NCI-H748 (cell line): ENCODE data around the gene H3-3A.
A peak's percentile ranks its signal among the peaks of the same experiment; 100 is the strongest.

Source experiments
- DNase-seq: peaks from one replicate; lab custom pipeline; 2025; ENCODE audit not compliant: unreplicated experiment; lab: John Stamatoyannopoulos, UW

The H3-3A gene

DNA sequence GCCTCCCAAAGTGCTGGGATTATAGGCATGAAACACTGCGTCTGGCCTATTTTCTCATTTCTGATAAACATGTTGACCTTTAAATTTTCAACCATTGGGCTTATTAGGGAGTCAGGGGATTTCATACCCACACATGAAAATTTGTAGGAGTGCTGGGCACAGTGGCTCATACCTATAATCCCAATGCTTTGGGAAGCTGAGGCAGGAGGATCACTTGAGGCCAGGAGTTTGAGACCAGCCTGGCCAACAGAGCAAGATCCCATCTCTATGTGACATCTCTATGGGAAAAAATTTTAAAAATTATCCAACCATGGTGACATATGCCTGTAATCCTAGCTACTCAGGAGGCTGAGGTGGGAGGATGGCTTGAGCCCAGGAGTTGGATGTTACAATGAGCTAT, 10.5 kb upstream of the H3-3A start:
- DNase-seq, result no peak

DNA sequence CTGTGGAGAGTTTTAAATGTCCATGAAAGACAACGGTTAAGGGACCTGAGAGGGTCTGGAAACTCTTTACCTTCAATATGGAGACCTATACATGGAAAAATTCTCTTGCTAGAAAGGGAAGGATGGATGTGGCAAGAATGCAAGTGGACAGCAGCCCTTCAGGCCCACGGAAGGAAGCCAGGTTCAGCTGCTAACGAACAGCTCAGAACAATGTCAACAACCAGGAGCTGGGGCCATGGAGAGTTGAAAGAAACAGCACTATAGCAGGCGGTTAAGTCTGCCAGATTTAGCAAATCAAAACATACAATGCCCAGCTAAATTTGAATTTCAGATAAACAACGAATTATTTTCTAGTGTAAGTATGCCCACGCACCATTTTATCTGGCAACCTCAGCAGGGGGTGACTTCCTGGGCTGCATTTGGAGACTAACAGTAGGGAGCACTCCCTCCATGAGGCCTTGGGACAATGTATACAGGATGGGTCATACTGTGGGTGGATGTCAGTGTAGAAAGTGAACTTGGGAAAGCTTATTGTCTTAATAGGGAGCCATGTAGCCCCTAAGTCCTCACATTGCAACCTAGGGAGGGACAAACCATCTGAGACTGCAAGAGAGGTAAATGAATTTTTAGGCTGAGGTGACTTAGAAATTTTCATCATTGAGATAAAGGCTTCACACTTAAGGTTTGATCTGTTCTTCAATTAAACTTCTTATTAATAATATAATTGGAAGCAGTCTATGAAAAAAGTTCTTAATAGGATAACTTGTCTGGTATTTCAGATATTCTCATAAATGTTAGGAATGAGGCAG, 7.8 kb upstream of the H3-3A start:
- no peak for DNase-seq

DNA sequence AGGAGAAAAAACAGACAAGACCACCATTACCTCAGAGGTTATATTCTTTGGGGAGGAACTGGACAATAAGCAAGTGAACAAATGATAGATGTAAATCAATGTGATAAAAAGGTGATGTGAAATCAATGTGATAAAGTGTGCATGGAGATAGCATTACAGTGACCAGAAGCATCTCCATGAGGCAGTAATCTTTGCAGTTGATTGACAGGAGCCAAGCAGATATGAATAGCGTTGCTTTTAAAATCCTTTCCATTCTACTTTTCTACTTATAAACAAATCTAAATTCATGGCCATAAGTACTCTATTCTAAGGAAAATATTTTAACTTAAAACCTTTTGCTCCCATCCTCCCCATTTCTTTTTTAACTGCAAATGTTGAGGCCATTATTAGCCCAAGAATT, 2.8 kb upstream of the H3-3A start:
- DNase-seq, result no peak

DNA sequence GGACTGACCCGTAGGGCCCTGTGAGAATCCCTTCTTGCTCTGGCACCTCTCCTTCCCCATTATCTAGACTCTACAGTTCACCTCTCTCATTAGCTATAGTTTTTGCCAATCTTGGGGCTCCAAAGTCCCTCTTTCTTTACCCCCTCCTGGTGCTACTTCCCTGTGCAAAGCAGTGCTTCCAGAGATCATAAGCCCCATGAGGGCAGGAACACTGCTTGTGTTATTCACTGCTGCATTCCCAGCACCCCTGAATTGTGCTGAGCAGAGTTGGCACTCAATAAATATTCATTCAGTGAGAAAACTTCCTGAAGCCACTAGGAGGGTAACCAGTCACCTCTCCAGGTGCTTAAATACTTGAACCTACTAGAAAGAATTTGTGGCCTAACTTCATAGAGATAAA, 2.1 kb upstream of the H3-3A start:
- no peak for DNase-seq

DNA sequence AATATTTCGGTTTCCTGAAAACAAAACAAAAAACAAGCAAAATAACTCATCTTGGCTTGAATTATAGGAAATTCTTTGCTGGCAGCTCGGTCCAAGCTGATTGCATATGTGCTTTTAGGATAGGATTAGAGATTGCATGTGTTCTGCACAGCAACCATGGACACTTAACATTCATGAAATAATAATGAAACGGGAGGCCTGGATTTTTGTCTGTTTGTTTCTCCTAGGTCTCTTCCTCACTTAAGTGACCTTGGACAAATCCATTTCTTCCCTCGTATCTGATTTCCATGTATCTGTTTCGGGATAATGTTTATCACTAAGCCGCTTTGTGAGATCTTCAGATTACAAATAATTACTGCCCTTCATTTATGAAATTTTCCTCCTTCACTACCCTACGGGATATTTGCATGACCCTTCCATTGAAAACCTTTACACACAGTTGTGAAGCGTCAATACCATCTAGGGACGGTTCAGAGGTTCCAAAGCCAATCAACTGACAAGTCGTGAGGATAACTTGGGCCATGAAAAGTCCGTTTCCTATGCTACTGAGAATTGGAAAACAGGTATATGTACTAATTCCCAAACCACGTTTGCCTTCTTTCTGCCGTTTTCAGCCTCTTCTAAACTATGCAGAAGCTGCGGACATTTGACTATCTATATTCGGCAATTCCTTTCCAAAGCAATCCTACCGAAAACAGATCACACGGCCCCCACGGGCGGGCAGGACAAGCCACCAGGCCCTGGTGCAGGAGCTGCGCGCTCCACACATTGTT, 1.3 kb upstream of the H3-3A start:
- peak; percentile 57 for DNase-seq

DNA sequence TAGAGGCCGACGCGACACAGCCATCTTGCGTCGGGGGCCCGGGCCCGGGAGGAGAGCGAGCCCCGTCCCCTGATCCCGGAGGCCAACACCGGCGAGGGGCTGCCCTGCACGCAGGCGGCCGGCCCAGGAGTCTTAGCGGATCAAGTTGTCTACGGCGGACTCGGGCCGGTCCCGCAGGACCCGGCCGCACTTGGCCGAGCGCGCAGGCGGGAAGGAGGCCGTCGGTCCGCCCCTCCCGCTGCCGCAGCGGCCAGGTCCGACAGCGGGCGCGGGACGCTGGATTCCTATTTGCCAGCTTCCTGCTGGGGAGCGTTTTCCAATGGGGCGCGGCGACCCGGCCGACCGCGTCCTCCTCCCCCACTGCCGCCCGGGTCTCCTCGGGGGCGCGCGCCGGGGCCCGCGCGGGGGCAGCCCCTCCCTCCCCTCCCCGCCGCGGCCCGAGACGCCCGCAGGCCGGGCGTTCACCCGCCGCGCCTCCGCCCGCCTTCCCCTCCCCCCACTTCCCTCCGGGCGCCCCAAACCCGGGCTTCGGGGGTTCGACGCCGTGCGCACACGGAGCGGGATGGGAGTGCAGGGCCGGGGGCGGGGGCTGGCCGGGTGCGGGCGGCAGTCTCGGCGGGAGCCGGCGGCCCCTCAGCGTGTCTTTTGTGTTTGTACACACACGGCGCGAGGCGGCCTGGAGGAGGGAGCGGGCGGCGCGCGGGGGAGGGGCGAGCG, 517 bp upstream of the H3-3A start:
- peak; percentile 85 for DNase-seq

DNA sequence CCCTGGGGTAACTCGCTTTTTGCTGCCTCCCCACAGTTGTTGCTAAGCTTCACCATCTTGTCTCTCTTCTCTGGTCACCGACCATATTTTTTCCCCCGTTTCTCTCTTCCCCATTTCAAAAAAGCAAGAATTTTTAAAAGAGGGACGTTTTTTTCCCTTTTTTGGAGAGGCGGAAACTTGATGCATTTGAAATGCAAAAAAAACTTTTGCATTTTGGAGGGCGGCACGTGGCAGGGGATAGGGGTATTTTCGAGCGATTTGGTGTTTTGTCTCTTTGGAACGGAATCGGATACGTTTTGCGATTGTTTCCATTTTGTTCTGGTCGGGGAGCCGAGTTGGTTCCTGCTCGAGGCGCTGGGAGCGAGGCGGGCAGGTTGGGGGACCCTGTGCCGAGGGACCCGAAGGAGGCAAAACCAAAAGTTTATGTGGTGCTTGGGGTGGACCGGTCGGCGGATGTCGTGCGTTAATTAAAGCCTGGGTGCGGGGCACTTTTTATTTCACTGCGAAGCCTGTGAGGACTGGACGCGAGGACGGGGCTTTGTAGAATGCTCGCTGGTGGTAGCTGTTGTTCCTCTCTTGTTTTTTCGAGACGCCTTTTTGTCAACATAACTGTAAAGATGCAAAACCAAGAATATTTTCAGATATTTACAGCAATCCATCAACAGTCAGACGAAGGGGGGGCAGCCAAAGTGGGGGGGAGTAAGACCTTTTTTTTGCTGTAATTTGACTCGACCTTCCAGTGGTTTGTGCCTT, 884 bp downstream of the H3-3A start:
- peak; percentile 49 for DNase-seq

DNA sequence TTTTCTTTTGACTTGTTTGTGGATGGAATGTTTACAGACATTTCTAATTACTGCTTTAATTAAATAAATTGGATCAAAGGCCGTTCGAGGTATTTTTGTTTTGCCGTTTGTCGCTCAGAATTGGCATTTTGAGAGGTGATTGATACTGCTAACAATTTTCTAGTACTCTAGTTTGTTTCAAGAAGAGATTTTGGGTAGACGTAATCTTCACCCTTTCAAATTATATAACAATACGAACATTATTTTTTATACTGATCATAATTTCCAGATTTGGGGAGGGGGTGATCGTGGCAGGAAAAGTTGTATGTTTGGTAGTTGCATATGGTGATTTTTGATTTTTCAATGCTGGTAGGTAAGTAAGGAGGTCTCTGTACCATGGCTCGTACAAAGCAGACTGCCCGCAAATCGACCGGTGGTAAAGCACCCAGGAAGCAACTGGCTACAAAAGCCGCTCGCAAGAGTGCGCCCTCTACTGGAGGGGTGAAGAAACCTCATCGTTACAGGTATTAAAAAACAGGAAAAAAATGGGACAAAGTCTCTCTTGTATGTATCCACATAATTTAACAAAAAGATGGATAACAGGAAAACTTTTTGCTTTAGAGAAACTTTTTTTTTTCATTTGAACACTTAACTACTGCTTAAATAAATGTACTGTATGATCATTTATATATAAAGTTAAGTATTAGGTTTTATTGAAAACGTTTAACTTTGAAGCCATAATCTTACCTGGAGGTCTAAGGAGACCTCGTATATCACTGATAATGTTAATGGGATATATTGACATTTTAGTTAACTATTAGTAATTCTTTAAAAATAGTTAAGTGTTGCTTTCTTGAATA, 1.7 kb downstream of the H3-3A start:
- DNase-seq, result peak; percentile 41

DNA sequence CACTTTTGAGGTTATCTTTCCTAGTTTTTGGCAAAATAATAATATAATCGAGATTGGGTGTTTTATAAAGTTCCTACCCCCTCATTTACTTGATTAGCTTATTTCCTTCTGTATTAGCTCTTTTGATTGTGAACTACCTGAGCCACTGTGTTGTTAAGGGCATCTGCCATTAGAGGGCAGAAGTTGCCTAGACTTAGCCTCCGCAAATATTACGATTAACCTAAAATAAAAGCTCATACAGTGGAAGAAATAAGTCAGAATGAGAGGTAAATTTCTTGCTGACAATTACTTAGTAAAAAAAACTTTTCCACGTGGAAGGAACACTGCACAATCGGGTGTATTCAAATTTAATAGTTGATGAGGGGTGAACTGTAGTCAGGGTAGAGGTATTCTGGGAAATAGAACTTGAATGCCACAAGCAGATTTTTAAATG, 2.3 kb downstream of the H3-3A start:
- peak; percentile 58 for DNase-seq

DNA sequence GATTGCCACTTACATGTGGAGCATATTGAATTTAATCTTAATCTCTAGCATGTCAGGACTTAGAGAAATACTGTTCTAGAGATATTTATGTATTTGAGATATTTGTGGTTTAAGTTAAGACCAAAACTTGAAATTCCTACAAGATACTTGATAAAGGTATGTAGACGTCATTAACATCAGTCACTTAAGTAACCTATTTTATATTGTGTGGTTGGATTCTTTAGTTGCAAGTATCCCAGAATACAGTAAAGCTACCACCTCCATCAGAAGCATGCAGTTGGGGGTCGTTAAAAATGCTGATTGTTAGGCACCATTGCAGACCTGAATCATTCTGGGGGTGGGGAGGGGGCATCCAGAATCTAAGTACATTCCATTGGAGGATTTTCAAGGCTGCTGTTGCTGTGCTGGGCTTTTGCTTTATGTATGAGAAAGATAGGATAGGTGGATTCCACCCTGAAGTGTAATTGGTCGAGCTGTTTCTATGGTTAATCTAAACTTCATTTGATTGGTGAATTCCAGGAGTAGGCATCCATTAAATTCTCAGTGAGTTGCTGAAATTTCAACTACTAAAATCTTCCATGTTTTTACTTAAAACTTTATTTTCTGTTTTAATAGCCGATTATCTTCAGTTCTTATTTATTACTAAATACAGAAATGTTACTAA, 4.0 kb downstream of the H3-3A start:
- no peak for DNase-seq

DNA sequence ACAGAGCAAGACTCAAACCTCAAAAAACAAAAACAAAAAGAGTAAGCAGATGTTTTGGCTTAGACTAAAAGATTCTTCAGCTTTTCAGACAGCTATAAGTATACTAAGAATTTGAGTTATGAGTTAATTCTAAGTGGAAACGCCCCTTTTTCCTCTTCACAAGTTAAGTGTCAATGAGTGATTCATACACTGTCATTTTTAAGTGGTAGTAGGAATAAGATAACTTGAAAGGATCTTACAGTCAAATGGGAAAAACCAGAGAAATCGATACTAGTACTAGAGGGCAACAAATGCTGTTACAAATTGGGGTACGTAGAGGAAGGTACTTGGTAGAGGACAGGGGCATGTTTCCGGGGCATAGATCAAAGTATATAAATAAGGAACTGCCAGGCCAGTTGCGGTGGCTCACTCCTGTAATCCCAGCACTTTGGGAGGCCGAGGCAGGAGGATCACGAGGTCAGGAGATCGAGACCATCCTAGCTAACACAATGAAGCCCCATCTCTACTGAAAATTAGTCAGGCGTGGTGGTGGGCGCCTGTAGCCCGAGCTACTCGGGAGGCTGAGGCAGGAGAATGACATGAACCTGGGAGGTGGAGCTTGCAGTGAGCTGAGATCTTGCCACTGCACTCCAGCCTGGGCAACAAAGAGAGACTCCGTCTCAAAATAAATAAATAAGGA, 7.4 kb downstream of the H3-3A start:
- DNase-seq, result no peak

DNA sequence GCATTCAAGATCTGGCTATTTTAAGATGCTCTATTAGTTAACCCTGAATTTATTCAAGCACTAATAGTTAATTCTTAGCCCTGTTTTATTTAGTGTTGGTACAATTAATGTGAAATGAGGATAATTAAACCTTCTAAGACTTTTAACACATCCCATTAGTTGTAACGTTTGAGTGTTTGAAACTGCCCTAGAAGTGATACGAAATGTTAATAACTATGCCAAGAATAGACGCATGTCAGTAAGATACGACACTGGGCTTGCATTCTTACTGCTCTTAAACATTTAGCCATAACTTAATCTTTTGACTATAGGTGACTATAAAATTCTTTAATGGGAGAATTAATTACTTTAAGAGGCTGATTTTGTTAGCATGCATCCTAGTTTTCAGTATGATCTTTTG, 9.8 kb downstream of the H3-3A start:
- DNase-seq, result no peak

DNA sequence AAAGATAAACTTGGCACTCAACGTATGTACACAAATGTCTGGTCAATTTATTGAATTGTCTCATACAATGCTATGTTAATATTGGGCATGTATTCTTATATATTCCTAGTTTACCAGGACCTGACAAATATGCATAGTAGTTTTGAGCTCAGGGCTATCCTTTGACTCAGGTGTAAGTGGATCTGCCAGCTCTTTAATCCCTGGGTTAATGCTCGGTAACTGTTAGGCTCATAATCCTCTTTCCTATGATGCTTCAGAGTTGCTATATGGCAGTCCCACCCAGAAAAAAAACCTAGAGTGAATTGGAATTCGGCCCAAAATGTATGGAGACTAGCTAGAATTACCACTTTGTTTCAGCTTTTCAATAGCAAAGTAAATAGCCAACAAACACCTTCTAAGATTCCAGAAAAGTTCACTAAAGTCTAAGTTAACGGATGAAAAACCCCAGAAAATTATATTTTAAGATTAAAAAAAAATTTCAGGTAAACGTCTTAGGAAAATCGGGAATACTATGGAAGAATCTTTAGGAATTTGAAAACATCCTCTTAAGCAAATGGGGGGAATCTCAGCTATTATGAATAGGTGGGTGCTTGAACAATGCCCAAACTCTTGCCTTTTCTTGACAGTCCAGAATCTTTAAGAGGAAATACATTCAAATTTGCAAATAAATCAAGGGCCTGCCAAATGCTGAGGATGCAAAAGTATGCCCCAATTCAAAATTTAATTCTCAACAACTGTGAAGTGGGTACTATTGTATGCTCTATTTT, 10.9 kb downstream of the H3-3A start:
- DNase-seq, result no peak

DNA sequence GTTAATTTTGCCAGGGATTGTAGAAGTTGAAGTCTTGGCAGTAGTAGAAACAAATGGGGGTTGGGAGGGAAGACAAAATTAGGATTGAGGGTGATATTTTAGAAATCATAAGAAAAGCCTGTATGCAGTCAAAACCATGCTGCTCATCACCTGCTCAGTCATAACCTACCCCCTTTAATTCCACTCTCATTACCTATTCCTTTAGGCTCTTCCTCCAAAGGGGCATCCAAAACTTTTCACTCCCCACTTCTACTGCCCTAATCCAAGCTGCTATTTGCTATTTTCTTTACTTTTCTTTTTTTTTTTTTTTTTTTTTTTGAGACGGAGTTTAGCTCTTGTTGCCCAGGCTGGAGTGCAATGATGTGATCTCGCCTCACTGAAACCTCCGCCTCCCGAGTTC, 11.5 kb downstream of the H3-3A start:
- no peak for DNase-seq

DNA sequence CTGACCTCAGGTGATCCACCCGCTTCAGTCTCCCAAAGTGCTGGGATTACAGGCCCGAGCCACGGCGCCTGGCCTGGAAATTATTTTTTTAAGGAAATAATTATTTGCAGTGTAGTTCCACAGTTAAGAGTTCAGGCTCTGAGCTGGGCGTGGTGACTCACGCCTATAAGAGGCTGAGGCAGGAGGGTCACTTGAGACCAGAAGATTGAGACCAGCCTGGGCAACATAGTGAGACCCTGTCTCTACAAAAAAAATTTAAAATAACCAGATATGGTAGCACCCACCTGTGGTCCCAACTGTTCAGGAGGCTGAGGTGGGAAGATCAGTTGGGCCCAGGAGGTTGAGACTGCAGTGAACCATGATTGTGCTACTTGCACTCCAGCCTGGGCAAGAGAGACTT, 13.9 kb downstream of the H3-3A start:
- no peak for DNase-seq

DNA sequence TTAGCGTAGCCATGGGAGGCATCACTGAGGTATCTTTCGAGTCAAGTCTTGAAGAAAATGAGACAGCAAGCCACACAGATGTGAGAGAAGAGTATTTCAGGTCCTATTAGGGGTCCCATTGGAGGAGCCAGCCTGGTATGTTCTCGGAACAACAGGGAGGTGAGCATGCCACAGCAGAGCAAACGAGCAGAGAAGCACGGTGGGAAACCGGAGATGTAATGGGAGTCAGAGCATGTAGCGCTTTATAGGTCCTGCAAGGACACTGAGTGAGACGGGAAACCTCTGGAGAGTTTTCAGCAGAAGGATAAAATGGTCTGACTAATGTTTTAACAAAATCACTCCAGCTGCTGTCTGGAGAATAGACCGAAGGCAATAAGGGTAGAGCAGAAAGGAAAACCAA, 15.9 kb downstream of the H3-3A start:
- no peak for DNase-seq

DNA sequence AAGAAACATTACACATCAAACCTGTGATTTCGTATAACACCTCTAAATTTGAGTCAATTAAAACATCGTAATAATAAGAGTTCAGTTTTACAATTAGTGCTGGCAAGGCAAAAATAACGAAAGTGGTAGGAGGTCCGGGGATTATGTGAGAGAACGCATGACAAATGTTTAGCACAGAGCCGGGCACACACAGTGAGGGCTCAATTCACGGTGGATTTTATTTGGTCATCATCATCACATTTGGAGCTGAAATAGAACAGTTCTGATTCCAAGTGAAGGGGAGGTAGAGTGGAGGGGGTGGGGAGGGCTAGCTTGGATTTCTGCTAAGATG, 20.0 kb downstream of the H3-3A start:
- DNase-seq, result no peak

DNA sequence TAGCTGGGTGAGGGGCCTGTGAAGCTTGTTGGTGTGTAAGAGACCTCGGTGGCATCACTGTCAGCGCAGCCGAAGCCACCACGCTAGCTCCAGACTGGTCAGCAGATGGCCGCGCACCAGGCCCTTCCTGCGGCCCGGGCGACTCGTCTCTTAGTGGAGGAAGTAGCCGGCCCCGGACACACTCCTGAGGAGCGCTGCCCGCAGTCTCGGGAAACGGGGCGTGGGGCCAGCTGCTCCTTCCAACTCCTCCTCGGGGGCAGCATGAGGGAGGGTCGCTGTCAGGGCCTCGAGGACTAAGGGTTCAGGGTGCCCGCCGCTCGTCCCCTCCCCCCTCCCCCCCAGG, 20.4 kb downstream of the H3-3A start:
- DNase-seq, result peak; percentile 57
